Cardiac septum (tissue), 1 donor: Measurements from ENCODE around the gene BBX. TPM values are rescaled to one million over a fixed set of nuclear protein-coding genes. Genes with fewer than 3 reads are reported as not detected.

ENCODE experiments used
- DNase-seq: peaks from one replicate; pipeline ENCODE4 v3.0.0-alpha.2; 2020; ENCODE audit warnings: low spot score
- intact Hi-C: fragments of 100-400 bp; cut with DNase I; formaldehyde crosslinking; loops from one replicate; pipeline ENCODE4 v1.14.0; 2022
- long read RNA-seq: library from polyadenylated mRNA; unstranded; transcript quantifications from one replicate; pipeline ENCODE4 v2.0.0, GENCODE V29; 2021
- total RNA-seq: library from RNA; stranded (reverse); fragmentation: NEBNext Ultra II Directional; extraction: Animal tissue kit (Norgen Biotek cat#: 25700); gene quantifications from one replicate; pipeline ENCODE4 v1.2.1, GENCODE V29; 2021
- donor health status: DM: no; HTN: no; CAD: no.

BBX gene
- total RNA-seq, result 45.3 TPM
- long read RNA-seq, full-length matches to known transcripts, result 1 of 48 reads
- long read RNA-seq, partial matches to known transcripts, result 35 of 48 reads
- long read RNA-seq, other reads (novel, unspliced or antisense), result 12 of 48 reads

- DNase-seq, result peak; percentile 95
- intact Hi-C loops, result no loop called here
Observed at GRCh38 chr3:107522510-107523288, at the start of gene BBX. Gene BBX (plus strand): TSS chr3:107522962. CDS start chr3:107710461, 187,499 bp downstream.

DNA sequence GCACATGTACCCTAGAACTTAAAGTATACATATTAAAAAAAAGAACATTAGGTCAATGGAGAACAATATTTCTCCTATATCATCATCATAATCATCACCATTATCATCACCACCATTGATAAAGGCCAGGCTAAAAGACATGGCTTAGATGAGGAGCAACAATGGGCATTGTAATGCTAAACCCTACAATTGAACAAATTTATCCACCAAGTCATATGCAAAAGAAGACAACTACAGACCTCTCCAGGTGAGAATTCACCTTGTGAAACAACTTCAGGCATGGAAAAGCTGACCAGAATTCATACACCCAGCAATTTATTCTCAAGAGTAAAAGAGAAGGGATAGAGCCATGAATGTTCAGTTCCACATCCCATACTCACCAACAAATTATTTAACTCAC lies 46.3 kb upstream of the BBX start:
- intact Hi-C loops, result no loop called here
- no peak for DNase-seq

DNA sequence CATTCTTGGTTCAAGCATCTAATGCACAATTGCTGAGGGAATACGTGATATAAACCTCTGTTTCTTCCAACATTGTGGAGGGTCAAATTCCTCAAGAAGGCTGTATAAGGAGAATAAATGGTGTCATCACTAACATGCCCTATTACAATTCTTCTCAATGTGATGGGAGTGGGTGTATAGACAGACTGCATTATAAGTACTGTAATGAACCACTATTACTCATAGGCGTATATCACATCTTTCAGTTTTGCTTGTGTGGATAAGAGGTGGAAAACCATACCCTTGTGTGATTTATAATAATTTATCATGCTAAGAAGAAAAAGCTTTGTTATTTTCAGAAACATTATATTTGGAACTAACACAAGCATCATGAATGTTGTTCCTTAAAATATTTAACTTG lies 35.3 kb upstream of the BBX start:
- DNase-seq, result no peak
- intact Hi-C loops, result no loop called here

- intact Hi-C loops, result no loop called here
- no peak for DNase-seq
Observed at GRCh38 chr3:107488942-107489341, 33.8 kb upstream of the BBX start.

GRCh38 chr3:107493134-107493533 lies 29.6 kb upstream of the BBX start:
- intact Hi-C loops, result no loop called here
- DNase-seq, result no peak

DNA sequence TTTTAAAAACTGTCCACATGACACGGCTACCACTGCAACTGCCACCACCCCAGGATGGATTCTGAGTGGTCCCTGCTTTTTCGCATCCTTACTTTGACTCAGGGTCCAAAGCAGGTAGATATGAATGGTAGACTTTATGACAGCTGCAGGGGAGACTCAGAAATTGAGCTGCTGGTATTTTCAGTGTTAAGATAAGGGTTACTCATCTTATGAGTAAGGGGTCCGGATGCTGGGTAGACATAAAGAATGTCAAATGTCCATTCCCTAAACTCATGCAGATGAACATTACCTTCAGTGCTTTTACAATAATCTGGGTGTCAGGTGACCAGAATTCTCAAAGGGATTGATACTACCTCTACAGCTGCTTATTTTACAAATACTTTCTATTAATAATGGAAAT lies 25.9 kb upstream of the BBX start:
- intact Hi-C loops, result no loop called here
- no peak for DNase-seq

DNA sequence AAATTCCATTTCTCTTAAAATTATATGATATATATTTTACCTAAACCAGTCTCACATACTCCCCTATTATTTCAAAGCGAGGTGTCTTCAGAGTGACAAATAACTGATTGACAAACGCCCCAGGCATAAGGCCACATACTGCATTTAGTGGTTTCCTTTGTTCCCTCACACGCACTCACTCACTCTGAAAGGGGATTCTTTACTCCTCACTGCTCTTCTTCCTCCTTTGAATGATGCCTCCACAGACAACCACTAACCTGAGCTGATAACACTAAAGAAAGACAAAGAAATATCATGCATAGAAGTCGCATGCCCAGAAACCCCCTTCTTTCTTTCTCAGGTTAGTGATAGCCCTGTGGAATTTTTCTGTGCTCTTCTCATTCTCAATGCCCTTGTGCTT lies 24.1 kb upstream of the BBX start:
- intact Hi-C loops, result no loop called here

DNA sequence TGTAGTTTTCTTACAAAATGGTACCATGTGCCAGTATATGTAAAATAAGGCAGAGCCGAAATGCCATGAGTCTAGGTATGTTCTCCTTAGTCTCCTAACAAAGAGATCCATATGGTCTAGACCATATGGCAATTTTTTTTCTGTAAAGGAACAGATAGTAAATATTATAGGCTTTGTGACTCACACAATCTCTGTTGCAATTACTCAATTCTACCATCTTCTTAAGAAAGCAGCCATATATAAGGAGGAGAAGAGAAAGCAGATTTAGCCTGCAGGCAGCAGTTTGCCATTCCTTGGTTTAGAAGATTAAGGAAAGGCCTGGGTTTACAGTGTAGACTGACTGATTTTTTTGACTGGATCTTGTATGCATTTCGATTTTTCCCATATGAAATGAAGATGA lies 16.3 kb upstream of the BBX start:
- intact Hi-C loops, result no loop called here
- DNase-seq, result no peak

More for the DNA sequence above, 24.1 kb upstream of the BBX start:
- DNase-seq, result no peak

DNA sequence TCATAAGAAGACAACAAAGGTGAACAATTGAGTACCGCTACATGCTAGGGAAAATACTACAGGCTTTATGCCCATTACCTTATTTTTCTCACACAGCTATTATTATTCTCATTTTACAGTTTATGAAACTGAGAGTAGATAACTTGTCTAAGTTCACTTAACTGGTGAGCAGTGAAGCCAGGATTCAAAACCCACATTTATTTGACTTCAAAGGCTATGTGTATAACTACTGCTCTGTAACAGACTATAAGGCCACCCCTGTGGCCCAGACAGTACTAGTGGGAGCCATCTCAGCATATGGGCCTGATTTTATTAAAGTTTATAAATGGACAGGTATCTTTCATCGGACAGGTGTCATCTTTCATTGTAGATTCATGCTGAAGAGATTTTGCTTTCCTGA lies 14.4 kb upstream of the BBX start:
- DNase-seq, result no peak
- intact Hi-C loops, result no loop called here

DNA sequence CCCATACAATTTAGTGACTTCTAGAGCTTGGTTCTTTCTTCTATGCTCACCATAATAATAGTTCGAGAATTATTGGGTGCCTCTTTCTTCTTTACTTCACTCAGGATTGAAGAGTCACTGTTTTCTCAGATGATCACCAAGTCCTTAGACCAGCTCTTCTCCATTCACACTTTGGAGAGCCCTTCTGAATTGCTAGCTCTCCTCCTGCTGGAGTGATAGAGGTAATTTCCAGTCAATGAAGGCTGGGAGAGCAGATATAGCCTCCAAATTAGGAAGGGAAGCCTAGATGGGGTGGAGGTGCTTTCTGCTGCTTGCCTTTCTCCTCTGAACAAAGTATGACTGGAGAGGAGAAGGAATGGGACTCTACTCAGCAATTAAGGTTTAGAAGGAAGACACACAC lies 10.7 kb upstream of the BBX start:
- DNase-seq, result no peak
- intact Hi-C loops, result no loop called here

GRCh38 chr3:107514453-107514852 lies 8.3 kb upstream of the BBX start:
- DNase-seq, result no peak
- intact Hi-C loops, result no loop called here

DNA sequence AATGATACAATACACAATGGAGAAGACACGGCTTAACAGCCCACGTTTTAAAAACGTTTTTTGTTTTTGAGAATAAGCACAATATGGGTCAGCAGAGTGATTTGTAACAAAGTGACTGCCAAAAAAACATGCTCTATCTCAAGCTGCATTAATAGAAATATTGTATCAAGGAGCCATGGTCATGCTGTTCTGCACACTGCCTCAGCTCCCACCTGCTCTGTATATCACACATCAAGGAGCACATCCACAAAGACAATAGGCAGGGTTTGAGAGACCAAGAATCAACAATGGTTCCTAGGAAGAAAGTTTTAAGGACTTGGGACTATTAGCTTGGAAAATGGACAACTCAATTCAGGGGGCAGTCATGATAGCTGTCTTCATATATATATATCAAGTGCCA lies 6.3 kb upstream of the BBX start:
- intact Hi-C loops, result no loop called here
- no peak for DNase-seq

DNA sequence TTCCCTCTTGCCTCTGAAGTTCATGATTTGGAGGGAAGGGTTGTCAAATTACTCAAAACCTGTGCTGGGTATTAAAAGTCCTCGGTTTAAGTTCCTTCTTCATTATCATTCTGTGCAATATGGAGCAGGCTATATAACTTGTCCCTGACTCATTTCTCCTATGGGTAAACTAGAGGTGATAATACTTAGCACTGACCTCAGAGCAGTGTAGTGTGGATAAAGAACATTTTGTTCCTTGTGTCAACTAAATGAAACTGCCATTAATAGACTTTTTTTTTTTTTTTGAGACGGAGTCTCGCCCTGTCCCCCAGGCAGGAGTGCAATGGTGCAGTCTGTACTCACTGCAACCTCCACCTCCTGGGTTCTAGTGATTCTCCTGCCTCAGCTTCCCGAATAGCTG lies 2.2 kb upstream of the BBX start:
- no peak for DNase-seq
- intact Hi-C loops, result no loop called here

GRCh38 chr3:107521469-107522059 lies 1.2 kb upstream of the BBX start:
- intact Hi-C loops, result no loop called here
- no peak for DNase-seq

- DNase-seq, result no peak
- intact Hi-C loops, result no loop called here
Observed at GRCh38 chr3:107523289-107523538, 452 bp downstream of the BBX start.

DNA sequence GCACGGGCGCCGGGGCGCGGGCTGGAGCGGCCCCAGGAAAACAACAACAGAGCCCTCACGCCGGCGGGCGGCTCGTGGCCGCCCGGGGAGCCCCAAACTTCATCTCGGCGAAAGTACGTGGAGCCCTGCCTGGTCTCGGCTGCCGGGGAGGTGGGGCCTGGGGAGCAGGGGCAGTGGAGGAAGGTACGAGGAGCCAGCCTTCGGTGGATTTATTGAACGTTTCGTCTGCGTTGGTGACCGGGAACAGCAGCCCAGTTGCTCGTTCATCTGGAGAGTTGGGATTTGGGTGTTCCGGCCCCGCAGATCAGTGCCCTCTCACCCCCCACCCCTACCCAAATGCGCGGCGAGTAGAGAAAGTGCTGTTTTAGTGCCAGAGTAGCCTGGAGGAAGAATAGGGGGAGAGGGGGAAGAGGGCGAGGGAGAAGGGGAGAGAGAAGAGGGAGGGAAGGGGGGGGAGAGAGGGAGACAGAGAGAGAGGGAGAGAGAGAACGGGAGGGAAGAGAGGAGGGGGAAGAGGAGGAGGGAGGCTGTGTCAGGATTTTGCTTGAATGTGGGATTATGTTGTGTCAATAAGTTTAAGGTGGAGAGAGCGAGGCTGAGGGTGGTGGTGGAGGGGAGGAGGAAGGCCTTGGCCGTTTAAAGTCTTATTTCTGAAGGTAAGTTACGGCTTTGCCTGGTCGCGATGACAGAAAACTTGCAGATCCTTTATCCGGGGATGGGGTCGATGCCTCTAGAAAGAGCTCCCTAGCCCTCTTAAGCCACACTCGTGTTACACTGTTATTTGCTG lies 970 bp downstream of the BBX start:
- intact Hi-C loops, result loop anchor here (1.0 to 2.0 kb wide), 3 partner anchors 75 to 283 kb away; no protein-coding TSS in a partner anchor
- peak; percentile 82 for DNase-seq

DNA sequence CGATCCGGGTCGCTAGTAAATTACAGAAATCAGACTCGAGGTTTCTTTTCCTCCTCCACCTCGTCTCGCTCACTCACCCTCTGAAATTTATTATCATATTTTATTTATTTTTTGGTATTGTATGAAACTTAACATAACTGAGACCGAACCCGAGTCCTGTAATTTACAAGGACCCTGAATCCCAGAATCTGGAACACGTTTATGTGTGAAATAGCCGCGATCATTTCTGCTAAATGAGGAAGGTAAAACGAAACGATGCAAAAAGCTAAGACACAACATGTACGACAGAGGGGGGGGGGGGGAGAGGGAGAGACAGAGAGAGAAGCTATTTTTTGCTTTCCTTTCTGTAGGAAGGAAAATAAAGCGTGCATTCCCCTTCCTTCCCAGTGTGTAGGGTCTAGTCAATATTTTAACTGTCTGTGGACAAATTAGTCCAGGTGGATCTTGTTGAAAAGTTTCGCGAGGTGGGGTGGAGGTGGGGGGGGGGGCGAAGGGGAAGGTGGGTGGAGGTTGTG lies 1.6 kb downstream of the BBX start:
- intact Hi-C loops, result loop anchor here (1.0 to 2.0 kb wide), 3 partner anchors 74 to 284 kb away; no protein-coding TSS in a partner anchor
- no peak for DNase-seq

DNA sequence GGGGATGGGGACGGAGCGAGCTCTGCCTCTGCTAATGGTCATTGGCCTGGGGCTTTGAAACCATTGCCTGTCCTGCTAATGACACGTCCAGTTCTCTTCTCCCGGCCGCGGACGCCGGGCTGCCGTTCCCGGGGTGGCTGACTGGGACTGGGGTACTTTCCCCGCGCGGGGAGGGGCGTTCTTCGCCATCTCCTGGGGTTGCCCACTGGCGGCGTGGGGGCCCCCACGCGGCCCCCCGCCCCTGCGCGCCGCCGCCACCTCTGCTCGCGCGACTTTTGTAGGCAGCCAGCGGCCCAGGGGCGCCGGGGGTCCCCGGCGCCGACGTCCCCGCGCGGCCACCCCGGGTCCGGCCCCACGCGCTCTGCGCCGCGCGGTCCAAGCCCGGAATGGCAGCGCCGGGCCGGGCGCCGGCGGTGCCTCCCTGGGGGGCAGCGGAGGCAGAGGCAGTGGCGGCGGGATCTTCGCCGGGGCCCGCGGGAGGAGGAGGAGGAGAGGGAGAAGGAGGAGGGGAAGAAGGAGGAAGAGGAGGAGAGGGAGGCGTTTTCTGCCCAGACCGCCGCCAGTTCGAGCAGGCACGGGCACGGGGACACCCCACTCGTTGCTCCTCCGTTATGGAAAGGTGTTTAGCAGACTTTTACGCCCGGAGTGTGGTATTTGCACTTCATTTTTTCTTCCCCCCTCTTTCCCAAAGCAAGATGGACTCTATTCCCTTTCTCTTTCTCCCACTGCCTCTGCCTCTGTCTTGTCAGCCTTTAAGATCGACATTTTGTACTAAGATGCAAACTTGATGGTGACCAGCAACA lies 2.3 kb downstream of the BBX start:
- intact Hi-C loops, result loop anchor here (1.0 to 2.0 kb wide), 3 partner anchors 74 to 284 kb away; no protein-coding TSS in a partner anchor
- DNase-seq, result peak; percentile 78

DNA sequence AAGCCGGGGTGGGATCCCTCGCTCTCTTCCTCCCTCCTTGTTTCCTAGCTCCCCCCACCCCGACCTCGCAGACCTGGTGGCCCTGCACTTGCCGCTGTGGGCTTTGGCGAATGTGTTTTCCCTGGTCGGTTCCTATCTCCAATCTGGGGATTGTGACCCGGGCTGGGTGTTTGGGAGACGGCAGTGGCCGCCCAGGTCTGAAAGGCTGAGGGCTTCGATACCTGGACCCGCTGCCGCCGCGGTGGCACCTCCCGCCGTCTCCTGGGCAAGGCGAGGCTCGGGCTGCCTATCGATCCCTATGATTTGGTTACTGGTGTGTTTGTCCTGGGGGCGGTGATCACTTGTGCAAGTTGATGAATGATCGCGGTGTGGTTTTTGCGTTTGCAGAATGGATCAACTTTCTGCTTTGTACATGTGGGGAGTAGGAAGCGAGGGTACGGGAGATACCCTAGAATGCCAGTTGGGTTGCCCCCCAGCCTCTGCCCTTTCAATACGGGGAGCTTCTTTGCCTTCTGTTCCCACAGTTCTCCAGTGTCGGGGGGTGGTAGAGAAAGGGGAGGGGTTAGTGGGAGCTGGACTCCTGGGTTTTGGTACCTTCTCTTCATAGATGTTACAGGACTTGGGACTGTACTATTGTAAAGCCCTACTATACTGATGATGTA lies 3.0 kb downstream of the BBX start:
- DNase-seq, result peak; percentile 73
- intact Hi-C loops, result loop anchor here (2.0 kb wide), 2 partner anchors 73 to 285 kb away; no protein-coding TSS in a partner anchor
